ENCODE results near the gene FOXS1.
"Not testable (repeated sequence)": the region's sequence is repeated elsewhere in the genome, so short reads cannot be mapped to it uniquely, and the experiment has no call there.

Gene FOXS1

GRCh38 chr20:31820228-31820627 is 25.2 kb downstream of the FOXS1 start:
- no peak for DNase-seq

DNA sequence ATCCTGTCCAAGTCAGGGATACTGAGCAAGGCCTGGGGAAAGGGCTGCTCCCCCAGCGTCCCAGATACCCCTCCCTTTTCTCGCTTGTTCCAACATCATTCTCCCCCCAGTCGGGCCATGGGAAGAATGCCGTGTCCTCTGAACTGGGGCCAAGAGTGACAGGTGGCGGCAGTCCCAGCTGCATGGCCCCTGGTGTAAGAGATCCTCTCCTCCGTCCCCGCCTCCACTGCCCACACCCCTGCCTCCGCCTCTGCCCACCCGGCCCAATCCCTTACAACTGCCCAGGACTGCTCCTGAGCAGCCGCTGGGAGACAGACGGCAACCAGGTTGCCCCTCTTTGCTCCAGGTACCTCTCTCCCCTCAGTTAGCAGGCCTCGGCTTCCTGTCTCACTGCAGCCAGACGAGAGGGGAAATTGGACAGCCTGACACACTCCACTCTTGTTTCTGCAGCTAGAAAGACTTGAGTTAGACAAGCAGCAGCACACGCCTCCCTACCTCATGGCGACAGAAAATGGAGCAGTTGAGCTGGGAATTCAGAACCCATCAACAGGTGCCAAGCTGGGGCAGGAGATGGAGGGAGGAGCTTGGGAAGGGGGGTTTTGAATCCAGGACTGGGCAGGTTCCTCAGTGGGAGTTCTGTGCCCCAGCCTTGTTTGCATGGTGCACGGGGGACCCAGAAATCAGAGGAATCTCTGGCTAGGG is 26.2 kb downstream of the FOXS1 start, which contains the start of gene MYLK2:
MYLK2 (plus strand) TSS at position 274 of the 702 bp plus-strand sequence; CDS start at position 499, 225 bp downstream.
- DNase-seq, result no peak

- no peak for DNase-seq
Measured at GRCh38 chr20:31818376-31818908, 27.0 kb downstream of the FOXS1 start.

DNA sequence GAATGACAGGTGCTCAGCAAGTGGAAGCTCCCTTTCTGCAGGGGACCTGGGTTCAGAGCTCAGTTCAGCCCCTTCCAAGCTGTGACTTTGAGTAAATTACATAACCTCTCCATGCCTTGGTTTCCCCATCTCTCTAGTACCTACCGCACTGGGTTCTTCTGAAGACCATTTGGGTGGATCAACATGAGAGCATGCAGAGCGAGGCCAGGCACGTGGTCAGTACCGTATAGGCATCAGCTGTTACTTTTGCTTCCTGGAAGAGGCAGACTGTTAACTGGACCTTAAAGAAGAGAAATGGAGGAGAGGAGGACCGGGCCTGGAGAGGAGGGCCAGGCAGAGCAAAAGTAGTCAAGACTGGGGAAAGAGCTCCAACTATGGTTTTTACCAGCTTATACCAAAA is 27.9 kb downstream of the FOXS1 start:
- DNase-seq, result no peak

GRCh38 chr20:31816221-31816620 is 29.2 kb downstream of the FOXS1 start:
- no peak for DNase-seq

DNA sequence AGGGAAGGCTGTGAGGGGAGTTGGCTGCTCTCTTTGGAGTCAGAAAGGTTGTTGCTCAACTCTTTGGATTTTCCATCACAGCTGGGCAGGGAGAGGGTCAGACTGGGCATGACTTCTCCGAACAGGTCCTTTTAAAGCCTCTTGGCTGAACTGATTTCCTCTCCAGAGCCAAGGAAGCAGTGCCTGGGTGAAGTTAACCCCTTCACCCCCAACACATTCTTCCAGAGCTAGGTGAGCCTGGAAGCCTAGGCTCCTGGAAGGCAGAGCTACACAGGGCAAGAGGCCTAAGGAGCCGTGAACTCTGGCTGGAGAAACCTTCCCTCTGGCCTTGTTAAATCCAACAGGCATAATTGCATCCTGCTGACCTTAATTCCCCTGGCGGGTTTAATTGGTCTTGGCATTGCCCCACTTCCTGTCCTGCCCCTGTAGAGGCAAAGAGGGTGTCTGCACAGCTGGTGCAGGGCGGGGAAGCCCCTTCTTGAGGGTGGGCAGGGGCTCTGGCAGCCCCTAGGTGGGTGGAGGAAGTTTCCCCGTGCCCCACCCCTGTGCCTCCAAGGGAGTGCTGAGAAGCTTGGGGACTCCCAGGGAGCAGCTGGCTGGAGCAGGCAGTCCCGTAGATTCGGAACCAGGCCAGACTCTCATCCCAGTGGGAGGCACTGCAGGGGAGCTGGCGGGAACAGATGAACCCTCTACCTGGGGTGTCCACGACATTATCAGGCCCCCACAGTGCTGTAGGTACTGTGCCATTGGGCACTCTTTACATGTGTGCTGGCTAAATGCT is 29.8 kb downstream of the FOXS1 start:
- DNase-seq, result no peak

DNA sequence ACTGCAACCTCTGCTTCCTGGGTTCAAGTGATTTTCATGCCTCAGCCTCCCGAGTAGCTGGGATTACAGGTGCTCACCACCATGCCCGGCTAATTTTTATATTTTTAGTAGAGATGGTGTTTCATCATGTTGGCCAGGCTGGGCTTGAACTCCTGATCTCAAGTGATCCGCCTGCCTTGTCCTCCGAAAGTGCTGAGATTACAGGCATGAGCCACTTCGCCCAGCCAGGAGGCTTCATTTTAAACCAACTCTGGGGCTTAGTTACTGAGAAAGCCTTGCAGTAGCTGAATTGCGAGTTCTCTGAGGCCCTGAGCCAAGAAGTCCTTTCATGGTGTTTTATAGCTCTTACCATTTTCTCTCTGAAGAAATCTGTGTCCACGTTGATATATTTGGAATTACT is 31.3 kb downstream of the FOXS1 start:
- not testable (repeated sequence) for DNase-seq

- DNase-seq, result no peak
Measured at GRCh38 chr20:31813611-31814010, 31.8 kb downstream of the FOXS1 start.

DNA sequence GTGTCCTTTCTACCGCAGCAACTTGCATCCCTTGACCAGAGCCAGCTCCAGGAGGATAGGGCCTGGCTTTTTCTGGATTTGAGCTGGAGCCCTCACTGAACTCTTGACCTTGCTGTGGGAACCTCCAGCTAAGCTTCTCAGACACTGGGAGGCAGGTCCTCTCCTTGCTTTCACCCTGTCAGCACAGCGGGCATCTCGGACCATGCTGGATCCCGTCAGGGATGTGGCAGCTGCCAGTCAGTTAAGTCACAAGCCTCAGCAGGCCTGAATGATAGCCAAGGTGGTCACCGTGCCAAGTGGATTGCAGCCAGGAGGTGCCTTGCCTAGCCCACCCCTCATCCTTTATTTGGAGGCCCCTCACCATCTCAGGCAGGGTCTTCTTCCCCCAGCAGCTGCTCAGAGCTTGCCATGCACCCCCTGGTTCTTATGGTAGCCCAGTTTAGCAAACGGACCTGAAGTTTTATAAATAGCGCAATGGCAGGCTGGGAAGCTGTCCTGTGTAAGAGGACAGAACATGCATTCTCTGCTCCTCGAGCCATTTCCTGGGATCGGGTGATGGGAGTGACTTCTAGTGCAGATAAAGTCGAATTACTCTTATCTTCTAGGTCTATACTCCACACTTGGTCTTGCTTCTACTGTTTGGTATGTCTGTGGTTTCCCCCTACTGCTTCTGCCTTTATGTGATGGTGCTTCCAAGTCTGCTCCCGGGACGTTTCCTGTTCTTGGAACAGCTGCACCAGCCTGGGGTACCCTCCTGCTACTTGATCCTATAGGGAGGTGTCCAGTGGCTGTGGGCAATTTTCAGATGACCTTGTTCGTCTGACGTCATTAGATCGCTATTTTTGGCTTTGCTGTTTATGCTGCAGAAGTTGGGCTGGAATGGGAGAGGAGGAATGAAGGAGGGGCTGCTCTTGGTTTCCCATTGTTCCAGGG is 33.3 kb downstream of the FOXS1 start:
- no peak for DNase-seq

GRCh38 chr20:31811198-31811597 is 34.2 kb downstream of the FOXS1 start:
- no peak for DNase-seq

GRCh38 chr20:31809661-31810060 is 35.7 kb downstream of the FOXS1 start:
- DNase-seq, result no peak

GRCh38 chr20:31808481-31808880 is 36.9 kb downstream of the FOXS1 start:
- DNase-seq, result no peak

DNA sequence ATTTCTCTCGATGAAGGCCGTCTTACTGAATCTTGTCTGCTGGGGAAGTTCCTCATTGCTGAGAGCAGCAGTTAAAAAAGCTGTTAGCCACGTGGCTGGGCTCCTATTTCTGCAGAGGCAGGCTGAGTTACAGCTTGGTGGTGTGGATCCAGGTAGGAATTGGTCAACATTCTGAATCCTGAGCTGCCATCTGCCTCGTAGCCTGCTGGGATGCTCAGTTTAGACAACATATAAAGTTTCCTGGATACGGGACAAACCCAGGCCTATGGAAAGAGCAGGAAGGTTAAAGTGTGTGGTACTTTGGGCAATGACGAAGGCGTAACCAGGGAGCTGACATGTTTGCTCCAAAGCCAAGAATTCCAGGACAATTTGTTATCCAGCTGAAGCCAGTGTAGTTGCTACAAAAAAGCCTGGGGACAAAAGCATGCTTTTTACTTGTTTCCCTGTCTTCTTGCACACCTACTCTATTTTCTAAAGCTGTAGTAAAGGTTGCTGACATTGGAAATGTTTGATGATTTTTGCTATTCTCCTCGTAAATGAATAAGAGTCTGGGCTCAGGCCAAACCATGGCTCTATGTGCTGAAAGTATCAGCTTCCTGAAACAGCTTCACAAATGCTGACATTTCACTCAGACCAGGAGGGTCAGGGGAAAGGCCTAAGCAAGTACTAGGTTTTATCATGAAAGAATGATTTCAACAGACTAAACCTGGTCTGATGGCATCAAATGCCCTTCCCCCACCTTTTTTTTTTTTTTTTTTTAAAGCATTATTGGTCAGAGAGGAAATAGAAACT is 38.6 kb downstream of the FOXS1 start:
- DNase-seq, result no peak

- no peak for DNase-seq
Measured at GRCh38 chr20:31803552-31804291, 41.7 kb downstream of the FOXS1 start.

GRCh38 chr20:31801508-31801907 is 43.9 kb downstream of the FOXS1 start:
- no peak for DNase-seq

DNA sequence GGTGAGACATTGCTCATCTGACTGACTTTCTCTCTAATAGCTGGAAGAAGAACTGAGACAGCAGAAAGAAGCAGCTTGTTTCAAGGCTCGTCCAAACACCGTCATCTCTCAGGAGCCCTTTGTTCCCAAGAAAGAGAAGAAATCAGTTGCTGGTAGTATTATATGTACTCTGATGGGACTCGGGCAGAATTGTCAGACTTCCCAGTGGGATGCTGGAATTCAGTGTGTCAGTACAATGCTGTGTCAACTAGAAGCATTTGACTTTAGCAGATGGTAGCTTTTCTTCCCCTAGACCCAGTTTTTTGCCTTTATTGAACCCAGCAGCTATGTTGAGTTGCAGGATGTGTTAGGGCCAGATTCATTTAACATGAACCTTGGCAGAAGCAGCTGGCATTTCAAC is 48.0 kb downstream of the FOXS1 start:
- DNase-seq, result no peak
